Kidney epithelial cell (primary cell): ENCODE data around the gene CTU2. TPM values are rescaled to one million over a fixed set of nuclear protein-coding genes. Genes with fewer than 3 reads are reported as not detected.

ENCODE experiments used
- DNase-seq: peaks from one replicate; pipeline ENCODE4 v3.0.0-alpha.2; 2010; ENCODE audit warnings: low read depth
- H3K27me3 ChIP-seq: 2 replicates; pipeline ENCODE4 v1.6.0; 2011; ENCODE audit warnings: low read length; ENCODE audit not compliant: control insufficient read depth, insufficient read depth
- H3K36me3 ChIP-seq: 2 replicates; pipeline ENCODE4 v1.5.1; 2011; ENCODE audit warnings: low read length; ENCODE audit not compliant: control insufficient read depth, insufficient read depth
- H3K4me3 ChIP-seq: 2 replicates; pipeline ENCODE4 v1.5.1; 2011; ENCODE audit warnings: low read depth, mild to moderate bottlenecking, control low read depth, low read length
- total RNA-seq: library from RNA; depleted of rRNA; stranded (reverse); fragments of >200 nt; gene quantifications from 2 replicates; pipeline ENCODE4 v1.2.3, GENCODE V29; 2015
- TF ChIP-seq, protein P1 (sequence below): IDR thresholded peaks from 2 replicates; pipeline ENCODE4 v1.5.1; 2011; ENCODE audit warnings: mild to moderate bottlenecking, moderate library complexity, low read length, control low read depth, inconsistent platforms; ENCODE audit not compliant: insufficient read depth, poor library complexity, severe bottlenecking

Gene CTU2
- total RNA-seq, 1 donor from 2014 or later: 12.8 TPM

DNA sequence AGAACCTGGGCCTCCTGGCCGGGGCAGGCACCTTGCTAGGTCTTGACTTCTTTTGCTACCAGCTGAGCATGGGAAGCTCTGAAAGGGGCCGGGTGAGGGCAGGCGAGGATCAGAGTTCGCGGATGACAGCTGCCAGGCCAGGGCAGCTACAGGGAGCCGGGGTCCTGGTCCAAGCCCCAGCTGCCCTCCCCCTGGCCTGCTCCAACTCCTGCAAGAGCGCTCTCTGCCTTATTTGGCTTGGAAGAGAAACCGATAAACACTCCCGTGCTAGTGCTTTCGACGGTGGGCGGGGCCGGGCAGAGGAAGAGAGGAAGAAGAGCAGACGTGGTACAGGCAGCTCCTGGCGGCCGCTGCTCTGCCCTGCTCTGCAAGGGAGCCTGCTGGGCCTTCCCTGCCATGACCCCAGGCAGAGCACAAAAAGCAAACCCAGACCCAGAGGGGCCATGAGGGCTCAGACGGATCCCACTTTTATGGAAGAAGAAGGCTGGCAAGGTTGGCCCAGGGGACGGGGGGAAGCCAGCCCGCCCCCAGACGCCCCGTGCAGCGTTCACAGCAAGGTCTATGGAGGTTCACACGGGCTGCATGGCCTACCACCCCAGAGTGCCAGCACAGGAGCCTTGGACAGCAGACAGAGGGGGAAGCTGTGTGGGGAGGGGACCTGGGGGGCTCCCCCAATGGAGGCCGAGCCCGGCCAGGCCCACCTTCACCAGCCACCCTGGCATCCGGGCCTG lies 53.1 kb downstream of the CTU2 start:
- no peak for DNase-seq
- Histone ChIP-seq H3K36me3 (no peaks in the 10 kb centered on the region), H3K27me3 (no peaks in the 10 kb centered on the region), H3K4me3 (no peak overlapping the region)
- TF ChIP-seq, protein P1, sequence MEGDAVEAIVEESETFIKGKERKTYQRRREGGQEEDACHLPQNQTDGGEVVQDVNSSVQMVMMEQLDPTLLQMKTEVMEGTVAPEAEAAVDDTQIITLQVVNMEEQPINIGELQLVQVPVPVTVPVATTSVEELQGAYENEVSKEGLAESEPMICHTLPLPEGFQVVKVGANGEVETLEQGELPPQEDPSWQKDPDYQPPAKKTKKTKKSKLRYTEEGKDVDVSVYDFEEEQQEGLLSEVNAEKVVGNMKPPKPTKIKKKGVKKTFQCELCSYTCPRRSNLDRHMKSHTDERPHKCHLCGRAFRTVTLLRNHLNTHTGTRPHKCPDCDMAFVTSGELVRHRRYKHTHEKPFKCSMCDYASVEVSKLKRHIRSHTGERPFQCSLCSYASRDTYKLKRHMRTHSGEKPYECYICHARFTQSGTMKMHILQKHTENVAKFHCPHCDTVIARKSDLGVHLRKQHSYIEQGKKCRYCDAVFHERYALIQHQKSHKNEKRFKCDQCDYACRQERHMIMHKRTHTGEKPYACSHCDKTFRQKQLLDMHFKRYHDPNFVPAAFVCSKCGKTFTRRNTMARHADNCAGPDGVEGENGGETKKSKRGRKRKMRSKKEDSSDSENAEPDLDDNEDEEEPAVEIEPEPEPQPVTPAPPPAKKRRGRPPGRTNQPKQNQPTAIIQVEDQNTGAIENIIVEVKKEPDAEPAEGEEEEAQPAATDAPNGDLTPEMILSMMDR: no peak

DNA sequence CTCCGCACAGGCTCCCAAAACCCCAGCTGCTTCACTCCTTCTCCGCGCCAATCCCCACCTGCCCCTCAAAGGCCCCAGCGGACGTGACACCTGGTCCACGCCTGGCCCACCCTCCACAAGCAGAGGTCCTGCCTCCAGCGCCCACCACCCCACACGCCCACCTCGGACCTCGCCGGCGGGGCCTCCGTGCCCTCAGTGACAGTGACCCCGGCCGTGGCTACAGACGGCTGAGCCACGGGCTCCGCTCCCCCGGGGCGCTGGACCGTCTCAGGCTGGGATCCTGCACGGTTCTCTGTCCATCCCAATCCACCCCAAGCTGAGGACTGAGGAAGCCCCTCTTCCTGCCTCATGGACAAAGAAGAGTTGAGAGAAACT lies 53.7 kb downstream of the CTU2 start:
- no peak for DNase-seq
- TF ChIP-seq, protein P1: no peak
- Histone ChIP-seq H3K36me3 (no peaks in the 10 kb centered on the region), H3K4me3 (no peak overlapping the region), H3K27me3 (no peaks in the 10 kb centered on the region)

DNA sequence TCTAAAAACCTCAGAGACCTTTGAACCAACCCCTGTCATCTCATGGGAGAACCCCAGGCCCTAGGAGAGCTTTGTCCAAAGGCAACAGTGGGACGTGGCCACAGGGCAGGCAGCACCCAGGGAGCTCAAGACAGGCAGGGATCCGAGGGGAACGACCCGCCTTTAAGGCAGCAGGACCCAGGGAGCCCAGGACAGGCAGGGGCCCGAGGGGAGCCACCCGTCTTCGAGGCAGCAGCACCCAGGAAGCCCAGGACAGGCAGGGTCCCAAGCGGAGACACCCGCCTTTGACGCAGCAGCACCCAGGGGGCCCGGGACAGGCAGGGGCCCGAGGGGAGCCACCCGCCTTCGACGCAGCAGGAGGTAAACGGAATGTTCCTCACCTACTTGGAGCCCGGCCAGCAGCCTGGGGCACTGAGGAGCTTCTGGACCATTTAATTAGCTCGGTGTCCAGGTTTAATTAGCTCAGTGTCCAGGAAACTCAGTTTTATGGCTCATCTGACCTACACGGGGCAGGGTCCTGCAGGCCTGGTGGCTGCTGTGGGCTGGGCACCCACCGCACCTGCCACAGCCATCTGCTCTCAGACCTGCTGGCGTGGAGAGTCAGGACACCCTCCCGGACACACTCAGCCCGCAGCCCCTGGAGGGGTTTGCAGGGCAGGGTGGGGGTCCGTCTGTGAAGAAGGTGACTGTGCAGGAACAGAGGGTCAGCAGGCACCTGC lies 54.3 kb downstream of the CTU2 start:
- H3K4me3 ChIP-seq: no peak overlapping the region
- H3K36me3 ChIP-seq: no peaks in the 10 kb centered on the region
- TF ChIP-seq, protein P1: no peak
- H3K27me3 ChIP-seq: no peaks in the 10 kb centered on the region
- no peak for DNase-seq

DNA sequence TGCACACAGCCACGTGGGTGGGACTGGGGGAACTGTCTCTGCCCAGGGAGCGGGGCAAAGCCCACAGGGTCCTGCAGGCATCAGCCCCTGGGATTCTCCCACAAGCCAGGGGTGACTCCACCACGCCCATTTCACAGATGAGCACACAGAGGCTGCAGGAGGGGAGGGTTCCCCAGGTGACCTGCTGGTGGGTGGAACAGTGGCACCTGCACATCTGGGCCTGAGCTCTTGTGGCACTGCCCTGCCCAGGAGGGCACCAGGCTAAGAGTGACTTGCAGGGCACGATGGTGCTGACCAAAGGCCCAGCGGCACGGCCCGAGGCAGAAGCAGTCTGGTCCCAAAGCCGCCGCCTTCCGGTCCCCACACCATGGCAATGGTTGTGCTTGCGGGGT lies 54.8 kb downstream of the CTU2 start:
- Histone ChIP-seq H3K27me3 (no peaks in the 10 kb centered on the region), H3K4me3 (no peak overlapping the region), H3K36me3 (no peaks in the 10 kb centered on the region)
- no peak for DNase-seq
- TF ChIP-seq, protein P1: no peak

DNA sequence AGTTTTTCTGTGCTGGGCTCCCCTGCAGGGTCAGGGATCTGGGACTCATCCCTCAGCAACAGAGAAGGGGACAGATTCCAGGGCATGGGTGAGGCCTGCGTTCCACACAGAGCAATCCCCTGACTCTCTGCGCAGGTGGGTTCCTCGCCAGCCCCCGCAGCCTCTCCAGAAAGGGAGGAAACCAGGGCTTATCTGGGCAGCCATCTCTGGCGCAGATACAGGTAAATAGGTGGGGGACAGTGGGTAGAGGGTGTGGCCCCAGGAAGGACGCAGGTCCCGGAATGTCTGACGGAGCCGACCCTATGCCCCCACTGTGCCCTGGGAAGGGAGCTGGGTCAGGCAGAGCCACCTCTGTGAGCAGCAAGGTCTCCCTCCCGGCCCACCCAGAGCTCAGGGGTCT lies 55.5 kb downstream of the CTU2 start:
- no peak overlapping the region for H3K4me3 ChIP-seq
- H3K36me3 ChIP-seq: no peaks in the 10 kb centered on the region
- H3K27me3 ChIP-seq: no peaks in the 10 kb centered on the region
- no peak for DNase-seq
- TF ChIP-seq, protein P1: no peak
